GM13977 (cell line): Measurements from ENCODE around the gene DHX15.

Experiments used
- DNase-seq: peaks from one replicate; pipeline ENCODE4 v3.0.0; 2012; ENCODE audit warnings: low spot score
- CTCF ChIP-seq: IDR thresholded peaks from 2 replicates; pipeline ENCODE4 v1.5.1; 2012; ENCODE audit warnings: mild to moderate bottlenecking, control low read depth; ENCODE audit not compliant: insufficient read depth; ENCODE audit errors: extremely low read depth, missing control alignments
- in situ Hi-C: fragments of 300-500 bp; cut with MboI; formaldehyde crosslinking; loops from one replicate; pipeline ENCODE4 v1.12.0; 2022; ENCODE audit warnings: low sequenced_read_pairs, low pct_unique_long_range_greater_than_20kb, mixed read lengths, inconsistent platforms; ENCODE audit not compliant: unreplicated experiment

The DHX15 gene

GRCh38 chr4:24561438-24562139, 22.8 kb downstream of the DHX15 start:
- in situ Hi-C loops: no loop called here
- no peak for TF ChIP-seq CTCF
- no peak for DNase-seq

DNA sequence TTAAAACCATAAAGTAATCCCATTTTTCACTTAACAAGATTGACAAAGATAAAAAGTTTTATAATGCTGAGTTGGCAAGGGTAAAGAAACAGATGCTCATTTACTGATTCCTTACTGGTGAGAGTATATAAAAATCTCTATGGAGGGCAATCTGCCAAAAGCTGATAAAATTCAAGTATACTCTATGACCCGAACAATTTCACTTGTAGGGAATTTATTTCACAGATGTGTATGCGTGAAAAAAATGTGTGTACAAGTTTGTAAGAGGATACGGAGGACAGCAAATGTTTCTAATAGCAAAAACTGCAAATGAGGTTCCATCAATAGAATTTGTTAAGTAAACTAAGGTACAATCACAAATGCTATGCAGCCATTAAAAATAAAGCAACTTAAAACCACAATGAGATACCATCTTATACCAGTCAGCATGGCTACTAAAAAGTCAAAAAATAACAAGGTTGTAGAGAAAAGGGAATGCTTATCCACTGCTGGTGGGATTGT, 23.4 kb downstream of the DHX15 start:
- in situ Hi-C loops: no loop called here
- TF ChIP-seq CTCF: no peak
- no peak for DNase-seq

DNA sequence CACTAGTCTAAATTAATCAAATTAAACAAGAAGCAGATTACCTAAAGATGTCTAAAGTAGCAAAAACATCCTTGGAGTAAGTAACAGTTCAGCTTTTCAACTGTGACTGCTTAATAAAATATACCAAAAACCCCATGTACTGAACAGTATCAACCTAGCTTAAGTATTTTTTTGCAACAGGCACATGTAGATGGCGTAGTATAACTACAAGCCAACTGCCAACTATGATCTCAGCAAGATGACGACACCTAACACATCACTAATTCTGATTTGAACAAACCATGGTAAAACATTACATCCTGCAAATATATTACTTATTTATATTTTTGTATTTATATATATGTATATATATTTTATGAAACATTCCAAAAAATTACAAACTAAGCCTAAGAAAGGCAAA, 24.5 kb downstream of the DHX15 start:
- in situ Hi-C loops: no loop called here
- no peak for TF ChIP-seq CTCF
- no peak for DNase-seq

DNA sequence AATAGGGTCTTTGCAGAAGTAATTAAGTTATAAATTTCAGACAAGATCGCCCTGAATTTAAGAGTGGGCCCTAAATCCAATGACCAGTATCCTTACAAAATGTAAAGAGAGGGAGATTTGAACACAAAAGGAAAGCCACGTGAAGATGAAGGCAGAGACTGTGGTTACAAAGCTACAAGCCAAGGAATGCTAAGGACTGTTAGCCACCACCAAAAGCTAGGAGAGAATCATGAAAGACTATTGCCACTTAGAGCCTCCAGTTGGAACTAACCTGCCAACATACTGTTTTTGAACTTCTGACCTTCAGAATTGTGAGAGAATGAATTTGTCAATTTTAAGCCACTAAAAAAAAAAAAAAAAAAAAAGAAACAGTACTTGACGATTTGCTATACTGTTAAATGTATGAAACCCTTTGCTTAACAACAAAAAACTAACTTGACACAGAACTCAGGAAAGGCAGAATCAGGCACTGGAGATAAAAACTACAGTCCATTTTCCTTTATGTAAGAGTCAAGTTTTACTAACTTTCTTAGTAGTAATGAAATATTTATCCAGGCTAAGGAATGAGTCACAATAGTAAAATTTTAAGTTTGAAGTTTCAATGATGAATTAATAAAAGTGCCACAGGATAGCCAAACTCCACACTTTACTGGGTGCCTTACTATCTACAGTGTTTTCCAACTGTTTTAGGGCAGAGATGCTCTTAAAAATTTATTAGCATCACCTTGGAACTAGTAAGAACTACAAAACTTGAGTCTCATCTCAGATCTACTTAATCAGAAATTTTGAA, 25.1 kb downstream of the DHX15 start:
- in situ Hi-C loops: no loop called here
- no peak for DNase-seq
- no peak for TF ChIP-seq CTCF

- in situ Hi-C loops: no loop called here
- DNase-seq: no peak
Observed at GRCh38 chr4:24557026-24558025, 27.0 kb downstream of the DHX15 start.

More at GRCh38 chr4:24557026-24558025, 27.0 kb downstream of the DHX15 start:
- no peak for TF ChIP-seq CTCF
